Spleen (tissue), 7 donors: ENCODE measurements around the gene HOXB7.

ENCODE experiments used
- POLR2A ChIP-seq, 3 donors: fragments of 450-650 bp; IDR thresholded peaks; one replicate each; pipeline ENCODE4 v1.5.1; 2017; ENCODE audit warnings: antibody characterized with exemption in 3 of 3, mild to moderate bottlenecking in 1 of 3
- TF ChIP-seq, protein P1 (sequence below), 11 experiments: fragments of 200-600 bp in 7 of 11; fragments of 450-650 bp in 4 of 11; sonication (generic) in 4 of 11; IDR thresholded peaks in 8 of 11; conservative IDR thresholded peaks in 3 of 11; 1 replicate in 7 of 11; 2 replicates in 4 of 11; pipeline versions ENCODE4 v1.4.0 to v1.8.0; 2016 to 2021; ENCODE audit warnings: antibody characterized with exemption in 11 of 11, inconsistent platforms in 4 of 11, mild to moderate bottlenecking in 1 of 11
- donor health status: DM: no; HTN: no; CAD: no; lungs with moderate emphysema.
- donor health status: DM: no; HTN: no; CAD: no.
- donor health status: DM: no; HTN: no; CAD: no.

DNA sequence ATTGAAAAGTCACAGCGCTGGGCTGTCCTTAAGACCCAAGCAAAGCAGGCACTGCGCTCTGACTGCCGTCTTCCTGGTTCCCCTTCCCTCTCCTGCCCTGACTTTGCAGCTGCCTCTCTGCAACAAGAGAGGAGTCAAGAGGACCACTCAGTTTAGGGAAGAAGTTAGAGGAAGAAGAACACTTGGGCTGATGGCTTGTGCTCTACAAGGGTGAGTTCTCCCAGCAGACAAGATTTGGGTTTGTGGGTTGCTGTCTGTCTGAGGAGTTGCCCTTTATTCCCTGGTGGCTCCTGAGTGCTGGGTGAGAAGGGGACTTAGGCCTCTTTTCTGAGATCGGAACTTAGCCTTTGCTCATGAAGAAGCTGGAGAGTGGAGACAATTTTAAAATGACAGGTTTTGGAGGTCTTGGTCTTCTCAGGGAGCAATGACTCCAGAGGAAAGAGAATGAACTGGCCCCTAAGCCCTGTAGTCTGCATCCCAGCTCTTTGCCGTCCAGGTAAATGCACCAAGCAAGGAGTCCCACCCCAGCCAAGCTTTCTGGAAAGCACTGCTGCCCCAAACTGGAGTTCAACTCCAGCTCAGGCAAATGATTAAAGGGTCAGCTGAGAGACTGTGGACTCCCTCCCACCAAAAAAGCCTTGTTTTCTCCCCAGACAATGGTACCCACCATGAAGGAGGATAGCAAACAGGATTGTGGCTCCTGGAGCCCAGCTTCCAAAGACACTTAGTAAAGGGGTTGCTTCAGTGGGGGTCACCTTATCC, 18.0 kb upstream of the HOXB7 start:
- TF ChIP-seq, protein P1, sequence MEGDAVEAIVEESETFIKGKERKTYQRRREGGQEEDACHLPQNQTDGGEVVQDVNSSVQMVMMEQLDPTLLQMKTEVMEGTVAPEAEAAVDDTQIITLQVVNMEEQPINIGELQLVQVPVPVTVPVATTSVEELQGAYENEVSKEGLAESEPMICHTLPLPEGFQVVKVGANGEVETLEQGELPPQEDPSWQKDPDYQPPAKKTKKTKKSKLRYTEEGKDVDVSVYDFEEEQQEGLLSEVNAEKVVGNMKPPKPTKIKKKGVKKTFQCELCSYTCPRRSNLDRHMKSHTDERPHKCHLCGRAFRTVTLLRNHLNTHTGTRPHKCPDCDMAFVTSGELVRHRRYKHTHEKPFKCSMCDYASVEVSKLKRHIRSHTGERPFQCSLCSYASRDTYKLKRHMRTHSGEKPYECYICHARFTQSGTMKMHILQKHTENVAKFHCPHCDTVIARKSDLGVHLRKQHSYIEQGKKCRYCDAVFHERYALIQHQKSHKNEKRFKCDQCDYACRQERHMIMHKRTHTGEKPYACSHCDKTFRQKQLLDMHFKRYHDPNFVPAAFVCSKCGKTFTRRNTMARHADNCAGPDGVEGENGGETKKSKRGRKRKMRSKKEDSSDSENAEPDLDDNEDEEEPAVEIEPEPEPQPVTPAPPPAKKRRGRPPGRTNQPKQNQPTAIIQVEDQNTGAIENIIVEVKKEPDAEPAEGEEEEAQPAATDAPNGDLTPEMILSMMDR (IDR thresholded peaks at IDR 0.05 in 8 of 11, conservative IDR thresholded peaks at IDR 0.05 in 3 of 11): no peak
- TF ChIP-seq POLR2A (IDR thresholded peaks at IDR 0.05): no peak
